SU-DHL-6 (cell line): ENCODE results near the gene LIN28A.

ENCODE experiments used
- EZH2phosphoT487 ChIP-seq: fragments of 200-600 bp; sonication (generic), shearing (Covaris generic); conservative IDR thresholded peaks from 2 replicates; pipeline ENCODE4 v1.6.1; 2018; ENCODE audit warnings: mild to moderate bottlenecking, antibody characterized with exemption, low read length, moderate library complexity, mixed read lengths
- TF ChIP-seq, protein P1 (sequence below): fragments of 200-600 bp; sonication (generic); IDR thresholded peaks from one replicate; pipeline ENCODE4 v1.5.1; 2017; ENCODE audit warnings: antibody characterized with exemption, mild to moderate bottlenecking, low read length, moderate library complexity; ENCODE audit not compliant: insufficient read depth, poor library complexity, severe bottlenecking

DNA sequence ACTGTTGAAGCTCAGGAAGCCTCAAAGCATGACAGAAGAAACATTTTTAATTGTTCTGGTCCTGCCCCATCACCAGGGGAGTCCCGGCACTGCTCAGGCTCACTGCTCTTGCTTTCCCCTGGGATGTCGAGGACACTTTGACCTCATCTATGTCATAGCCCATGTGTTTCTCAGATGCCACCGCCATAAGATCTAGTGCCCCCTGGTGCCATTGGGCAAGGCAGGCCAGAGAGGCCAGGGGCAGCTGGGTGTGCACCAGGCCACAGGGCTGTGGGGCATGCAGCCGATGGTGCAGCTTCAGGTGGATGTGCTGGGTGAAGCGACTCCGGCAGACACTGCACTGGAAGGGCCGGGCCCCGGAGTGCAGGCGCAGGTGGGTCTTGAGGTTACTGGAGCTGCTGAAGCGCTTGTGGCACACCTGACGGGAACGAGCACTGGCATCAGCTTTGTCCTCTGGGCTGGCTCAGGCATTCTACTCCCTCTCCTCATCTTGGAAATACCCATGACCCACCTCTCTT, 49.0 kb upstream of the LIN28A start:
- TF ChIP-seq, protein P1, sequence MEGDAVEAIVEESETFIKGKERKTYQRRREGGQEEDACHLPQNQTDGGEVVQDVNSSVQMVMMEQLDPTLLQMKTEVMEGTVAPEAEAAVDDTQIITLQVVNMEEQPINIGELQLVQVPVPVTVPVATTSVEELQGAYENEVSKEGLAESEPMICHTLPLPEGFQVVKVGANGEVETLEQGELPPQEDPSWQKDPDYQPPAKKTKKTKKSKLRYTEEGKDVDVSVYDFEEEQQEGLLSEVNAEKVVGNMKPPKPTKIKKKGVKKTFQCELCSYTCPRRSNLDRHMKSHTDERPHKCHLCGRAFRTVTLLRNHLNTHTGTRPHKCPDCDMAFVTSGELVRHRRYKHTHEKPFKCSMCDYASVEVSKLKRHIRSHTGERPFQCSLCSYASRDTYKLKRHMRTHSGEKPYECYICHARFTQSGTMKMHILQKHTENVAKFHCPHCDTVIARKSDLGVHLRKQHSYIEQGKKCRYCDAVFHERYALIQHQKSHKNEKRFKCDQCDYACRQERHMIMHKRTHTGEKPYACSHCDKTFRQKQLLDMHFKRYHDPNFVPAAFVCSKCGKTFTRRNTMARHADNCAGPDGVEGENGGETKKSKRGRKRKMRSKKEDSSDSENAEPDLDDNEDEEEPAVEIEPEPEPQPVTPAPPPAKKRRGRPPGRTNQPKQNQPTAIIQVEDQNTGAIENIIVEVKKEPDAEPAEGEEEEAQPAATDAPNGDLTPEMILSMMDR, result no peak
- no peak for TF ChIP-seq EZH2phosphoT487
